ENCODE measurements around the gene ZEB2.

Gene ZEB2

GRCh38 chr2:144357623-144358373, 162.1 kb downstream of the ZEB2 start:
- DNase-seq (ENCODE audit: low read depth, low spot score) = no peak

- DNase-seq (ENCODE audit: low read depth, low spot score) = no peak
These were observed 163.5 kb downstream of the ZEB2 start for GRCh38 chr2:144356402-144356801.

GRCh38 chr2:144354953-144355352, 165.0 kb downstream of the ZEB2 start:
- no peak for DNase-seq (ENCODE audit: low read depth, low spot score)

- DNase-seq (ENCODE audit: low read depth, low spot score) = no peak
These were observed 168.2 kb downstream of the ZEB2 start for GRCh38 chr2:144351687-144352086.

- no peak for DNase-seq (ENCODE audit: low read depth, low spot score)
These were observed 169.6 kb downstream of the ZEB2 start for GRCh38 chr2:144350151-144350802.

GRCh38 chr2:144349674-144350073, 170.2 kb downstream of the ZEB2 start:
- DNase-seq (ENCODE audit: low read depth, low spot score) = no peak

- DNase-seq (ENCODE audit: low read depth, low spot score) = no peak
These were observed 171.1 kb downstream of the ZEB2 start for GRCh38 chr2:144348846-144349245.

- DNase-seq (ENCODE audit: low read depth, low spot score) = no peak
These were observed 173.7 kb downstream of the ZEB2 start for GRCh38 chr2:144346229-144346628.

GRCh38 chr2:144343145-144343544, 176.8 kb downstream of the ZEB2 start:
- DNase-seq (ENCODE audit: low read depth, low spot score) = no peak

- DNase-seq (ENCODE audit: low read depth, low spot score) = no peak
These were observed 178.4 kb downstream of the ZEB2 start for GRCh38 chr2:144341538-144341937.

- DNase-seq (ENCODE audit: low read depth, low spot score) = no peak
These were observed 180.9 kb downstream of the ZEB2 start for GRCh38 chr2:144339048-144339447.

GRCh38 chr2:144334551-144334950, 185.4 kb downstream of the ZEB2 start:
- DNase-seq (ENCODE audit: low read depth, low spot score) = no peak

Measured in activated CD4-positive, CD25-positive, alpha-beta regulatory T cell treated with anti-CD3 and anti-CD28 coated beads, Interleukin-2, amount 50 U/mL, for 16 hours (primary cell).